Mesodermal cell (in vitro differentiated cells): ENCODE data around the gene TGFBR2.

Experiments
- H3K27ac ChIP-seq: 2 replicates; pipeline ENCODE4 v1.7.0; 2013; ENCODE audit warnings: mild to moderate bottlenecking, low read depth, low read length, moderate library complexity; ENCODE audit not compliant: severe bottlenecking
- H3K36me3 ChIP-seq: 2 replicates; pipeline ENCODE4 v1.7.1; 2013; ENCODE audit warnings: mild to moderate bottlenecking, low read length, moderate library complexity; ENCODE audit not compliant: control insufficient read depth, insufficient read depth
- H3K4me1 ChIP-seq: one replicate; pipeline ENCODE4 v1.7.1; 2013; ENCODE audit warnings: mild to moderate bottlenecking, low read length; ENCODE audit not compliant: insufficient read depth, control insufficient read depth, poor library complexity, severe bottlenecking
- H3K4me3 ChIP-seq: 2 replicates; pipeline ENCODE4 v1.7.0; 2013; ENCODE audit warnings: low read length, control low read depth, mild to moderate bottlenecking; ENCODE audit not compliant: insufficient read depth, poor library complexity, severe bottlenecking; ENCODE audit errors: extremely low read depth
- H3K9me3 ChIP-seq: 2 replicates; pipeline ENCODE4 v1.7.1; 2013; ENCODE audit warnings: mild to moderate bottlenecking, low read length, moderate library complexity; ENCODE audit not compliant: control insufficient read depth
- WGBS, 2 experiments: methylation state at CpG; one replicate each; pipeline ENCODE4 v1.1.5; 2013; ENCODE audit warnings: missing lambda C conversion rate in 2 of 2; ENCODE audit not compliant: insufficient coverage in 2 of 2; 5-methylcytosine and 5-hydroxymethylcytosine counted together

Gene TGFBR2

GRCh38 chr3:30612437-30613132 lies 6.2 kb downstream of the TGFBR2 start:
- peaks cover 6% of the 10 kb centered on the region for H3K36me3 ChIP-seq
- H3K9me3 ChIP-seq: no peaks in the 10 kb centered on the region
- 100% methylated on average over 1 of the region's 3 CpGs; no CpG with 5 or more reads in 1 of the 2 experiments for WGBS, 2 experiments
- H3K4me1 ChIP-seq: peaks cover 29% of the 10 kb centered on the region
- no peak overlapping the region for H3K4me3 ChIP-seq
- H3K27ac ChIP-seq: no peak overlapping the region

GRCh38 chr3:30613133-30613825 lies 6.9 kb downstream of the TGFBR2 start:
- H3K36me3 ChIP-seq: peaks cover 8% of the 10 kb centered on the region
- peaks cover 29% of the 10 kb centered on the region for H3K4me1 ChIP-seq
- H3K4me3 ChIP-seq: no peak overlapping the region
- 81 to 90% methylated on average over 3 of the region's 3 CpGs for WGBS, 2 experiments
- no peak overlapping the region for H3K27ac ChIP-seq
- H3K9me3 ChIP-seq: no peaks in the 10 kb centered on the region

- H3K27ac ChIP-seq: no peak overlapping the region
- peaks cover 29% of the 10 kb centered on the region for H3K4me1 ChIP-seq
- 90 to 100% methylated on average over 2 of the region's 4 CpGs for WGBS, 2 experiments
- H3K9me3 ChIP-seq: no peaks in the 10 kb centered on the region
- H3K36me3 ChIP-seq: peaks cover 15% of the 10 kb centered on the region
- no peak overlapping the region for H3K4me3 ChIP-seq
Measured at GRCh38 chr3:30614373-30614772, 8.0 kb downstream of the TGFBR2 start.

- no CpG with 5 or more reads among the region's 1 CpG for WGBS, 2 experiments
- Histone ChIP-seq H3K9me3 (no peaks in the 10 kb centered on the region), H3K27ac (no peak overlapping the region), H3K4me1 (peaks cover 29% of the 10 kb centered on the region), H3K36me3 (peaks cover 19% of the 10 kb centered on the region), H3K4me3 (no peak overlapping the region)
Measured at GRCh38 chr3:30614943-30615342, 8.5 kb downstream of the TGFBR2 start.

GRCh38 chr3:30615615-30616346 lies 9.4 kb downstream of the TGFBR2 start:
- H3K36me3 ChIP-seq: peaks cover 19% of the 10 kb centered on the region
- H3K4me3 ChIP-seq: no peak overlapping the region
- H3K27ac ChIP-seq: no peak overlapping the region
- H3K9me3 ChIP-seq: no peaks in the 10 kb centered on the region
- H3K4me1 ChIP-seq: peaks cover 29% of the 10 kb centered on the region
- 94% methylated on average over 2 of the region's 3 CpGs; no CpG with 5 or more reads in 1 of the 2 experiments for WGBS, 2 experiments

GRCh38 chr3:30616347-30617027 lies 10.1 kb downstream of the TGFBR2 start:
- Histone ChIP-seq H3K4me3 (no peak overlapping the region), H3K36me3 (peaks cover 19% of the 10 kb centered on the region), H3K4me1 (peaks cover 24% of the 10 kb centered on the region), H3K27ac (no peak overlapping the region), H3K9me3 (no peaks in the 10 kb centered on the region)
- no CpG with 5 or more reads among the region's 1 CpG for WGBS, 2 experiments

GRCh38 chr3:30617069-30617468 lies 10.7 kb downstream of the TGFBR2 start:
- Histone ChIP-seq H3K9me3 (no peaks in the 10 kb centered on the region), H3K4me1 (peaks cover 18% of the 10 kb centered on the region), H3K36me3 (peaks cover 21% of the 10 kb centered on the region), H3K27ac (no peak overlapping the region), H3K4me3 (no peak overlapping the region)
- 80 to 82% methylated on average over 1 of the region's 5 CpGs for WGBS, 2 experiments

- no peaks in the 10 kb centered on the region for H3K9me3 ChIP-seq
- WGBS, 2 experiments: no CpG with 5 or more reads among the region's 2 CpGs
- H3K27ac ChIP-seq: no peak overlapping the region
- H3K36me3 ChIP-seq: peaks cover 22% of the 10 kb centered on the region
- peaks cover 12% of the 10 kb centered on the region for H3K4me1 ChIP-seq
- no peak overlapping the region for H3K4me3 ChIP-seq
Measured at GRCh38 chr3:30617653-30618052, 11.3 kb downstream of the TGFBR2 start.

GRCh38 chr3:30618526-30618925 lies 12.1 kb downstream of the TGFBR2 start:
- WGBS, 2 experiments: 88 to 100% methylated on average over 2 of the region's 3 CpGs

GRCh38 chr3:30619318-30619717 lies 12.9 kb downstream of the TGFBR2 start:
- peaks cover 29% of the 10 kb centered on the region for H3K36me3 ChIP-seq
- no peak overlapping the region for H3K27ac ChIP-seq
- peaks cover 10% of the 10 kb centered on the region for H3K4me1 ChIP-seq
- WGBS, 2 experiments: 80% methylated on average over 1 of the region's 1 CpG; no CpG with 5 or more reads in 1 of the 2 experiments
- H3K4me3 ChIP-seq: no peak overlapping the region
- H3K9me3 ChIP-seq: no peaks in the 10 kb centered on the region

More at GRCh38 chr3:30618526-30618925, 12.1 kb downstream of the TGFBR2 start:
- Histone ChIP-seq H3K27ac (no peak overlapping the region), H3K4me1 (peaks cover 10% of the 10 kb centered on the region), H3K4me3 (no peak overlapping the region), H3K9me3 (no peaks in the 10 kb centered on the region), H3K36me3 (peaks cover 25% of the 10 kb centered on the region)
